Lower leg skin (tissue), 4 donors: ENCODE results near the gene PDCL3. TPM values are rescaled to one million over a fixed set of nuclear protein-coding genes. Genes with fewer than 3 reads are reported as not detected.

Source experiments
- DNase-seq, 2 donors: peaks; one replicate each; pipeline ENCODE4 v3.0.0-alpha.2; 2019; ENCODE audit warnings: low spot score in 2 of 2
- H3K4me3 ChIP-seq: fragments of 200-600 bp; sonication (generic); 2 replicates; pipeline ENCODE4 v1.5.1; 2017; ENCODE audit warnings: mild to moderate bottlenecking, low read depth; ENCODE audit not compliant: poor library complexity, severe bottlenecking
- POLR2A ChIP-seq, 2 donors: fragments of 450-650 bp; IDR thresholded peaks; one replicate each; pipeline ENCODE4 v1.6.1; 2016 to 2017; ENCODE audit warnings: antibody characterized with exemption in 2 of 2, mild to moderate bottlenecking in 1 of 2, moderate library complexity in 1 of 2
- WGBS, 2 donors: methylation state at CpG; one replicate each; pipeline ENCODE4 v1.1.5; 2018; 5-methylcytosine and 5-hydroxymethylcytosine counted together
- intact Hi-C: fragments of 100-400 bp; cut with DNase I; formaldehyde crosslinking; loops from one replicate; pipeline ENCODE4 v1.15.0; 2023; ENCODE audit warnings: low total_unique reads
- total RNA-seq, 4 donors: library from RNA; depleted of rRNA; stranded (reverse); fragments of >200 nt; gene quantifications; one replicate each; pipeline ENCODE4 v1.1.0, GENCODE V29; 2016
- TF ChIP-seq, protein P1 (sequence below), 3 donors: fragments of 450-650 bp; IDR thresholded peaks; one replicate each; pipeline ENCODE4 v1.5.1; 2016; ENCODE audit warnings: antibody characterized with exemption in 3 of 3, mild to moderate bottlenecking in 3 of 3, moderate library complexity in 2 of 3

PDCL3 gene
- total RNA-seq, 4 donors from 2014 or later, result 14.9 to 20.5 (median 16.2) TPM

DNA sequence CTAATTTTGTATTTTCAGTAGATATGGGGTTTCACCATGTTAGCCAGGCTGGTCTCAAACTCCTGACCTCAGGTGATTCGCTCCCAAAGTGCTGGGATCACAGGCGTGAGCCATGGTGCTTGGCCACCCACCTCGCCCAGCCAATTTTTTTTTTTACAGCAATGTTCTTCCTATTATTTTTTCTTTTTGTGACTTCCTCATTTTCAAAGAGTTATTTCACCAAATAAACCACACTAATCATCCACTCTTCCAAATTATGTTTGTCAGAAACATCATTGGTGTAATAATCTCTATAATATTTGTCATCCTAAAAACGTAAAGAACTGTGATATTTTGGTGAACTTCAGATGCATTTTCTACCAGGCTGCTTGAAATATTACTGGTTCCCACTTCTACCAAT, 16.3 kb upstream of the PDCL3 start:
- 79 to 82% methylated on average over 4 of the region's 4 CpGs for WGBS, 2 donors
- H3K4me3 ChIP-seq, result no peak overlapping the region
- no peak for TF ChIP-seq POLR2A (IDR thresholded peaks at IDR 0.05)
- TF ChIP-seq, protein P1, sequence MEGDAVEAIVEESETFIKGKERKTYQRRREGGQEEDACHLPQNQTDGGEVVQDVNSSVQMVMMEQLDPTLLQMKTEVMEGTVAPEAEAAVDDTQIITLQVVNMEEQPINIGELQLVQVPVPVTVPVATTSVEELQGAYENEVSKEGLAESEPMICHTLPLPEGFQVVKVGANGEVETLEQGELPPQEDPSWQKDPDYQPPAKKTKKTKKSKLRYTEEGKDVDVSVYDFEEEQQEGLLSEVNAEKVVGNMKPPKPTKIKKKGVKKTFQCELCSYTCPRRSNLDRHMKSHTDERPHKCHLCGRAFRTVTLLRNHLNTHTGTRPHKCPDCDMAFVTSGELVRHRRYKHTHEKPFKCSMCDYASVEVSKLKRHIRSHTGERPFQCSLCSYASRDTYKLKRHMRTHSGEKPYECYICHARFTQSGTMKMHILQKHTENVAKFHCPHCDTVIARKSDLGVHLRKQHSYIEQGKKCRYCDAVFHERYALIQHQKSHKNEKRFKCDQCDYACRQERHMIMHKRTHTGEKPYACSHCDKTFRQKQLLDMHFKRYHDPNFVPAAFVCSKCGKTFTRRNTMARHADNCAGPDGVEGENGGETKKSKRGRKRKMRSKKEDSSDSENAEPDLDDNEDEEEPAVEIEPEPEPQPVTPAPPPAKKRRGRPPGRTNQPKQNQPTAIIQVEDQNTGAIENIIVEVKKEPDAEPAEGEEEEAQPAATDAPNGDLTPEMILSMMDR (IDR thresholded peaks at IDR 0.05), result no peak
- intact Hi-C loops, result no loop called here
- no peak for DNase-seq

DNA sequence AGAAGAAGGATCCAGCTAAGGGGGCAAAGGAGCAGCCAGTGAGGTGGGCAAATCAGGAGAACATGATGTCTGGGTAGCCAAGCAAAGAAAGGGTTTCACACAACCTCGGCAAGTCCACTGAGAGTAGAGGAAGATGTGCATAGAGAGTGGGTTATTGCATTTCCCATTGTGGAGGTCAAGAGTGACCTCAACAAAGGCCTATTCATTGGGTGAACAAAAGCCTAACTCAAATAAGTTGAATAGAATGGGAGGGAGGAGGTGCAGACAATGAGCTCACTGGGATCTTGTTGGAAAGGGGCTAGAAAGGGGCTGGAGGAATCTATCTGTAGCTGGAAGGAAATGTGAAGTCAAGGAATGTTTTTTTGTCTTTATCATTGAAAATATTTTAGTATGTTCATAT, 14.0 kb upstream of the PDCL3 start:
- WGBS, 2 donors, result 75 to 89% methylated on average over 1 of the region's 1 CpG

GRCh38 chr2:100551303-100551702, 11.5 kb upstream of the PDCL3 start:
- WGBS, 2 donors, result 86 to 96% methylated on average over 5 of the region's 5 CpGs
- TF ChIP-seq POLR2A (IDR thresholded peaks at IDR 0.05), result no peak
- TF ChIP-seq, protein P1 (IDR thresholded peaks at IDR 0.05), result no peak
- intact Hi-C loops, result no loop called here
- DNase-seq, result no peak
- no peak overlapping the region for H3K4me3 ChIP-seq

More for the DNA sequence above, 14.0 kb upstream of the PDCL3 start:
- no peak for DNase-seq
- TF ChIP-seq, protein P1 (IDR thresholded peaks at IDR 0.05), result no peak
- intact Hi-C loops, result no loop called here
- no peak overlapping the region for H3K4me3 ChIP-seq

DNA sequence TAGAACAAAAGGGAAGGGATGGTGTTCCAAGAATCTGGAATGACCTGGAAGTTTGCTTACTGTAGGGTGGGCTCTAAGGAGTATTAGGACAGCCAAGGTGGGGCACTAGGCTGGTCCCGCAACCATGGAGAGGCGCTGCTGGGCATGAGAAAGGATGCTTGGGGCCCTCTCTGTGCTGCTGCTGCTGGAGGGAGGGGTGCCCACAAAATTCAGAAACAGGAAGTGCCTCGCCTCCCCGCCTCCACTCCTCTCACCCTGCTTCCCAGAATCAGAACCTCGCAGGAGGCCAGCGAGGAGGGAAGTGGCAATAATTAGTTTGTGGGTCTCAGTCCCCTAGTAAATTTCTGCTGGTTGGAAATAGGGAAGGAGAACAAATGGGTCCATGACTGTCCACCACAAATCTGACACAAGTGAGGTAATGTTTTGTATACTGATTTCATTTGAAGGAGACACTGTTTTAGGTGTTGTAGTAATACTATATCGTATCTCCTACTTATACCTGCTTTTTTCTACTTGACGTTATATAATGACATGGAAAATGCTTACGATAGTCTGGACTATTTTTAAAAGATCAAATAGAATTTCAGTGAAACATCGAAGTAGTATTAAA, 7.9 kb upstream of the PDCL3 start:
- TF ChIP-seq, protein P1 (IDR thresholded peaks at IDR 0.05), result no peak
- TF ChIP-seq POLR2A (IDR thresholded peaks at IDR 0.05), result no peak
- intact Hi-C loops, result no loop called here
- H3K4me3 ChIP-seq, result no peak overlapping the region
- no peak for DNase-seq
- 72 to 75% methylated on average over 10 of the region's 10 CpGs for WGBS, 2 donors

GRCh38 chr2:100556746-100557145, 6.0 kb upstream of the PDCL3 start:
- no peak overlapping the region for H3K4me3 ChIP-seq
- no peak for TF ChIP-seq POLR2A (IDR thresholded peaks at IDR 0.05)
- TF ChIP-seq, protein P1 (IDR thresholded peaks at IDR 0.05), result no peak
- DNase-seq, result no peak
- 76 to 78% methylated on average over 4 of the region's 4 CpGs for WGBS, 2 donors
- intact Hi-C loops, result no loop called here
